ENCODE data around the gene FIS1.

GRCh38 chr7:101294039-101294831 is 49.4 kb upstream of the FIS1 start:
- no peak for TF ChIP-seq ZNF274 (IDR thresholded peaks at IDR 0.05; ENCODE audit: low read depth, low read length)
- TF ChIP-seq POLR2A (IDR thresholded peaks at IDR 0.05; ENCODE audit: borderline replicate concordance, extremely low read depth, insufficient read depth, insufficient read length) = no peak
- no peak for TF ChIP-seq CBX3 (IDR thresholded peaks at IDR 0.05; ENCODE audit: low read depth)
- no peak for TF ChIP-seq REST (IDR thresholded peaks at IDR 0.05; ENCODE audit: low read depth)
- TF ChIP-seq EZH2 (IDR thresholded peaks at IDR 0.05) = no peak
- TF ChIP-seq CTCF (IDR thresholded peaks at IDR 0.05 in 2 of 3, conservative IDR thresholded peaks at IDR 0.05 in 1 of 3; ENCODE audit: borderline replicate concordance in 1 of 3, insufficient read depth in 1 of 3, low read depth in 2 of 3, low read length in 2 of 3) = no peak
- TF ChIP-seq EGR1 (IDR thresholded peaks at IDR 0.05; ENCODE audit: low read depth) = no peak
- TF ChIP-seq YY1 (IDR thresholded peaks at IDR 0.05; ENCODE audit: extremely low read depth, insufficient replicate concordance, low read depth, low read length) = no peak
- TF ChIP-seq SIN3A (IDR thresholded peaks at IDR 0.05; ENCODE audit: low read depth) = no peak
- no peak for TF ChIP-seq JUND (IDR thresholded peaks at IDR 0.05)
- TF ChIP-seq, protein P1, sequence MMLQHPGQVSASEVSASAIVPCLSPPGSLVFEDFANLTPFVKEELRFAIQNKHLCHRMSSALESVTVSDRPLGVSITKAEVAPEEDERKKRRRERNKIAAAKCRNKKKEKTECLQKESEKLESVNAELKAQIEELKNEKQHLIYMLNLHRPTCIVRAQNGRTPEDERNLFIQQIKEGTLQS (IDR thresholded peaks at IDR 0.05) = no peak
